GM19043 (cell line): Measurements from ENCODE around the gene KLF12.
A peak's percentile ranks its signal among the peaks of the same experiment; 100 is the strongest.

Experiments
- ATAC-seq: cut with Tn5 transposase; IDR thresholded peaks from one replicate; pipeline ENCODE4 v1.9.1; 2021; ENCODE audit warnings: low read depth; ENCODE audit not compliant: unreplicated experiment

The KLF12 gene

GRCh38 chr13:74135326-74136083 lies 1.3 kb upstream of the KLF12 start:
- ATAC-seq = peak; percentile 41

GRCh38 chr13:74134777-74135325 lies 647 bp upstream of the KLF12 start:
- peak; percentile 13 for ATAC-seq

GRCh38 chr13:74133657-74134201 lies 475 bp downstream of the KLF12 start:
- peak; percentile 39 for ATAC-seq

- ATAC-seq = no peak
Measured at GRCh38 chr13:74132776-74133656, 1.2 kb downstream of the KLF12 start.

GRCh38 chr13:74132152-74132775 lies 1.9 kb downstream of the KLF12 start:
- ATAC-seq = no peak

- ATAC-seq = no peak
Measured at GRCh38 chr13:74131227-74131626, 3.0 kb downstream of the KLF12 start.

- no peak for ATAC-seq
Measured at GRCh38 chr13:74129500-74130191, 4.6 kb downstream of the KLF12 start.

- ATAC-seq = no peak
Measured at GRCh38 chr13:74128156-74128767, 5.9 kb downstream of the KLF12 start.

- no peak for ATAC-seq
Measured at GRCh38 chr13:74118328-74118727, 15.9 kb downstream of the KLF12 start.

GRCh38 chr13:74117207-74117705 lies 16.9 kb downstream of the KLF12 start:
- ATAC-seq = no peak

GRCh38 chr13:74115133-74115532 lies 19.1 kb downstream of the KLF12 start:
- no peak for ATAC-seq

- ATAC-seq = no peak
Measured at GRCh38 chr13:74114641-74115040, 19.6 kb downstream of the KLF12 start.

- ATAC-seq = no peak
Measured at GRCh38 chr13:74114202-74114601, 20.0 kb downstream of the KLF12 start.

GRCh38 chr13:74111901-74112824 lies 22.0 kb downstream of the KLF12 start:
- no peak for ATAC-seq

- ATAC-seq = peak; percentile 61
Measured at GRCh38 chr13:74111399-74111798, 22.8 kb downstream of the KLF12 start.

GRCh38 chr13:74110053-74110452 lies 24.2 kb downstream of the KLF12 start:
- no peak for ATAC-seq

GRCh38 chr13:74107598-74107997 lies 26.6 kb downstream of the KLF12 start:
- no peak for ATAC-seq

GRCh38 chr13:74105871-74106270 lies 28.3 kb downstream of the KLF12 start:
- no peak for ATAC-seq
